ENCODE measurements around the gene ZNF366. TPM values are rescaled to one million over a fixed set of nuclear protein-coding genes. Genes with fewer than 3 reads are reported as not detected.

The ZNF366 gene
- total and polyA plus RNA-seq, 2 of the 13 experiments (the other 11 are each of a cell fraction or from before 2014, with no cell fraction given) = not detected

- H3K27me3 ChIP-seq (ENCODE audit: control insufficient read depth in 1 of 2, insufficient read depth in 2 of 2, low read length in 2 of 2) = peaks cover 0 to 3% of the 10 kb centered on the region in 2 experiments; a peak in 1 of 5 replicates
- H3K9me3 ChIP-seq (ENCODE audit: low read length) = no peaks in the 10 kb centered on the region
- ChIA-PET CTCF (ENCODE audit: low intra/inter-chr PET ratio, low total read pairs) (no interaction called here), POLR2A (no interaction called here)
- in situ Hi-C loops (cut with HindIII; ENCODE audit: extremely low pct_ligation_motif_present, low pct_unique_long_range_greater_than_20kb) = no loop called here
- no peak overlapping the region for H3K4me2 ChIP-seq (ENCODE audit: low read depth, low read length)
- no peak overlapping the region for H3K9ac ChIP-seq (ENCODE audit: insufficient read depth, low read depth, low read length)
- FAIRE-seq (no peak), DNase-seq (ENCODE audit: low spot score) (no peak), ATAC-seq (no peak)
- H3K4me1 ChIP-seq (ENCODE audit: insufficient read depth, low read length) = no peaks in the 10 kb centered on the region
- WGBS (ENCODE audit: low lambda C conversion rate) = 0% methylated on average over 4 of the region's 4 CpGs
- H3K4me3 ChIP-seq (replicated peaks in 1 of 3; ENCODE audit: insufficient read depth in 1 of 3, low read depth in 2 of 3, low read length in 3 of 3) = no peak overlapping the region
- H3K27ac ChIP-seq (ENCODE audit: extremely low read length, insufficient read depth, low read length) = no peak overlapping the region
- no peaks in the 10 kb centered on the region for H3K79me2 ChIP-seq (ENCODE audit: insufficient read depth, low read length)
- BruUV-seq (replicated peaks) = no TSS peak
- TF ChIP-seq TFDP1 (CRISPR knock-in tag; IDR thresholded peaks at IDR 0.05; ENCODE audit: borderline replicate concordance) (no peak), RAD51 (IDR thresholded peaks at IDR 0.05; ENCODE audit: borderline replicate concordance) (peak; percentile 36; the same call in 1 of the 2 replicates)
- H3K36me3 ChIP-seq (replicated peaks in 1 of 2; ENCODE audit: control insufficient read depth in 1 of 2, insufficient read depth in 2 of 2, low read length in 2 of 2) = no peaks in the 10 kb centered on the region
- intact Hi-C loops (cut with micrococcal nuclease; ENCODE audit: unreplicated experiment) = no loop called here
- no peak overlapping the region for H2AFZ ChIP-seq (ENCODE audit: low read length)
- H4K20me1 ChIP-seq (ENCODE audit: insufficient read depth, low read length) = no peaks in the 10 kb centered on the region
Measured at GRCh38 chr5:72408603-72409002, 98.6 kb downstream of the ZNF366 start.

- in situ Hi-C loops (cut with HindIII; ENCODE audit: extremely low pct_ligation_motif_present, low pct_unique_long_range_greater_than_20kb) (no loop called here), intact Hi-C loops (cut with micrococcal nuclease; ENCODE audit: unreplicated experiment) (no loop called here)
- POLR2A ChIA-PET = no interaction called here
- 20% methylated on average over 5 of the region's 5 CpGs for WGBS (ENCODE audit: low lambda C conversion rate)
- CTCF ChIA-PET (ENCODE audit: low intra/inter-chr PET ratio, low total read pairs) = no interaction called here
- ATAC-seq = no peak
- Histone ChIP-seq H3K27me3 (ENCODE audit: control insufficient read depth in 1 of 2, insufficient read depth in 2 of 2, low read length in 2 of 2) (peaks cover 0 to 3% of the 10 kb centered on the region in 2 experiments; a peak in 1 of 5 replicates), H3K27ac (ENCODE audit: extremely low read length, insufficient read depth, low read length) (no peak overlapping the region), H3K9me3 (ENCODE audit: low read length) (no peaks in the 10 kb centered on the region), H4K20me1 (ENCODE audit: insufficient read depth, low read length) (no peaks in the 10 kb centered on the region), H3K4me2 (ENCODE audit: low read depth, low read length) (no peak overlapping the region), H3K36me3 (replicated peaks in 1 of 2; ENCODE audit: control insufficient read depth in 1 of 2, insufficient read depth in 2 of 2, low read length in 2 of 2) (no peaks in the 10 kb centered on the region), H3K9ac (ENCODE audit: insufficient read depth, low read depth, low read length) (no peak overlapping the region), H3K4me3 (replicated peaks in 1 of 3; ENCODE audit: insufficient read depth in 1 of 3, low read depth in 2 of 3, low read length in 3 of 3) (no peak overlapping the region), H2AFZ (ENCODE audit: low read length) (no peak overlapping the region), H3K4me1 (ENCODE audit: insufficient read depth, low read length) (no peaks in the 10 kb centered on the region), H3K79me2 (ENCODE audit: insufficient read depth, low read length) (no peaks in the 10 kb centered on the region)
- BruUV-seq (replicated peaks) = no TSS peak
- FAIRE-seq = no peak
- no peak for DNase-seq (ENCODE audit: low spot score)
- TF ChIP-seq E2F1 (CRISPR knock-in tag; IDR thresholded peaks at IDR 0.05) = no peak
- TF ChIP-seq PHF20 (CRISPR knock-in tag; IDR thresholded peaks at IDR 0.05) = no peak
- no peak for TF ChIP-seq ZMYM4 (CRISPR knock-in tag; IDR thresholded peaks at IDR 0.05)
- TF ChIP-seq ETV5 (CRISPR knock-in tag; IDR thresholded peaks at IDR 0.05; ENCODE audit: borderline replicate concordance) = no peak
- no peak for TF ChIP-seq ZNF713 (CRISPR knock-in tag; IDR thresholded peaks at IDR 0.05)
- TF ChIP-seq ZBTB21 (CRISPR knock-in tag; IDR thresholded peaks at IDR 0.05) = no peak
- TF ChIP-seq KMT2B (CRISPR knock-in tag; IDR thresholded peaks at IDR 0.05) = no peak
- TF ChIP-seq ZFYVE20 (CRISPR knock-in tag; IDR thresholded peaks at IDR 0.05; ENCODE audit: borderline replicate concordance, low read depth) = no peak
- no peak for TF ChIP-seq DMAP1 (CRISPR knock-in tag; IDR thresholded peaks at IDR 0.05)
- no peak for TF ChIP-seq ZNF569 (CRISPR knock-in tag; IDR thresholded peaks at IDR 0.05; ENCODE audit: borderline replicate concordance)
- no peak for TF ChIP-seq GATA4 (IDR thresholded peaks at IDR 0.05; ENCODE audit: borderline replicate concordance, low read depth)
- no peak for TF ChIP-seq POLR2AphosphoS2 (IDR thresholded peaks at IDR 0.05; ENCODE audit: low read depth, low read length)
- TF ChIP-seq ZNF703 (CRISPR knock-in tag; IDR thresholded peaks at IDR 0.05; ENCODE audit: borderline replicate concordance) = no peak
- no peak for TF ChIP-seq MIXL1 (CRISPR knock-in tag; IDR thresholded peaks at IDR 0.05)
Measured at GRCh38 chr5:72408127-72408526, 99.1 kb downstream of the ZNF366 start.

All from HepG2 (cell line).